DMS53 treated with DMSO at 0.1 percent for 48 hours (cell line): Measurements from ENCODE around the gene CYCS.

ENCODE experiments used
- DNase-seq: peaks from one replicate; lab custom pipeline; 2025; ENCODE audit not compliant: unreplicated experiment; lab: John Stamatoyannopoulos, UW

Gene CYCS

GRCh38 chr7:25075459-25075858, 49.6 kb downstream of the CYCS start:
- no peak for DNase-seq

GRCh38 chr7:25073451-25073850, 51.6 kb downstream of the CYCS start:
- no peak for DNase-seq
